ENCODE data around the gene AKR1C2. TPM values are rescaled to one million over a fixed set of nuclear protein-coding genes. Genes with fewer than 3 reads are reported as not detected.
"Not testable (repeated sequence)": the region's sequence is repeated elsewhere in the genome, so short reads cannot be mapped to it uniquely, and the experiment has no call there.

AKR1C2 gene
- total RNA-seq, 2 experiments from 2014 or later, result not detected

DNA sequence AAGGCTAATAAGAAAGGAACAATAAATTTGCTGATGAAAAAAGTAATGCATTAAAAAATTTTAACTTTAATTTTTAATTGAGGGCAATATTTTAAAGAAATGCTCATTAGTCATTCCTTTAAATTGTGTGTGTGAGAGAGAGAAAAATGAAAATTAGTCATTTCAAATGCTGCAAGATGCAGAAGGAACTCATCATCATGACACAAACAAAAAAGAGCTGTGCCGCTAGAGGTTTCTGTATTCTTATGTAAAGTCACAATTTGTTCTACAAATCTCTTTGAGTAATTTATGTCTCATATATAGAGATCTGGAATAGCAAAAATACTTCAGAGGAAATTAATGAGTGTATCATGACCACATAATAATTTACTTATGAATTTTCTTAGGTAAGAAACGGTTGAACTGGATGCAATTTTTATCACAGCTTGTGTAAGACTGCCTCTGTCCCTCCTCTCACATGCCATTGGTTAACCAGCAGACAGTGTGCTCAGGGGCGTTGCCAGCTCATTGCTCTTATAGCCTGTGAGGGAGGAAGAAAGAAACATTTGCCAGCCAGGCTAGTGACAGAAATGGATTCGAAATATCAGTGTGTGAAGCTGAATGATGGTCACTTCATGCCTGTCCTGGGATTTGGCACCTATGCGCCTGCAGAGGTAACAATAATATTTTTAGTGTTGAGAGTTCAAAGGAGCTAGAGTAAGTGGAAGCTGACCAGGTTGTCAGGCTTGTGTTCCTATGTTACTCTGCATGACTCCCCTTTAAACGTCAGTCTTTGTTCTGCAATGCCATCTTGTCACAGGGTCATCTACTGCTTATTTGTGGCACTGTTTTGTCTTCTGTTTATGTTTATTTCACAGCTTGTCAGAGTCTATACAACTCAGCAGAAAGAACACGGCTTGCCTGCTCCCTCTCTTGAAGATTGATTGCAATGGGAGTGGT, 40.5 kb downstream of the AKR1C2 start, which contains the start of gene AKR1C1:
AKR1C1 (plus strand) TSS at position 540 of the 939 bp plus-strand sequence; CDS start at position 570, 30 bp downstream.
- H3K36me3 Mint-ChIP-seq (ENCODE audit: low read depth); H3K4me1 Mint-ChIP-seq (ENCODE audit: low read depth); H3K4me3 Mint-ChIP-seq; H3K27ac Mint-ChIP-seq; CTCF ChIA-PET; H3K27me3 Mint-ChIP-seq (ENCODE audit: low read depth); H3K9me3 Mint-ChIP-seq (ENCODE audit: insufficient read depth); ATAC-seq; DNase-seq; POLR2A ChIA-PET: not testable (repeated sequence)

DNA sequence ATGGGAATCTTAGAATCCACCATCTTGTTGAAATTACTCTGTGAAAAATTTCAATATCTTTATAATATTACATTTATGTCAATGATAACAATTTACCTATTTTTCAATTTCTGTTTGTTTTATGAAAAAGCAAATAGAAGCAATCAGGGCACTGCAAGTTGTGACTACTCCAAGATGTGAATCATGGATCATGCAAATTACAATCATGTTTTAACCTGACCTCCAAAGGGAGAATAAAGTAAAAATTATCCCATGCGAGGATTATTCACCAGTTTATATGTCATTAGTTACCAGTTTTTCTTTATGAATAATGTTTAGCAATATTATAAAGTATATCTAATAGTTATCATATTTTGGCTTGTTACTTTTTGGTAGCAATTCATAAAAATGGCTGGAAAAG, 41.3 kb downstream of the AKR1C2 start:
- H3K36me3 Mint-ChIP-seq (ENCODE audit: low read depth); CTCF ChIA-PET; H3K4me1 Mint-ChIP-seq (ENCODE audit: low read depth); H3K9me3 Mint-ChIP-seq (ENCODE audit: insufficient read depth); H3K27ac Mint-ChIP-seq; ATAC-seq; H3K27me3 Mint-ChIP-seq (ENCODE audit: low read depth); H3K4me3 Mint-ChIP-seq; POLR2A ChIA-PET; DNase-seq: not testable (repeated sequence)

DNA sequence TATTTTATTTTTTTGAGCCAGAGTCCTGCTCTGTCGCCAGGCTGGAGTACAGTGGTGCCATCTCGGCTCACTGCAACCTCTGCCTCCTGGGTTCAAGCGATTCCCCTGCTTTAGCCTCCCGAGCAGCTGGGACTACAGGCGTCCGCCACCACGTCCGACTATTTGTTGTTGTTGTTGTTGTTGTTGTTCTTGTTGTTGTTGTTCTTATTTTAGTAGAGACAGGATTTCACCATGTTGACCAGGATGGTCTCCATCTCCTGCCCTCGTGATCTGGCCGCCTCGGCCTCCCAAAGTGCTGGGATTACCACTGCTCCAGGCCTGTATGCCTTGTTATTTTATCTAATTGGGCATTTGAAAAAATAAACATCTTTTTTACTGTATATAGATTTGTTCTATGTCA, 42.1 kb downstream of the AKR1C2 start:
- POLR2A ChIA-PET, result not testable (repeated sequence)

GRCh38 chr10:4956955-4957645, 46.6 kb downstream of the AKR1C2 start:
- POLR2A ChIA-PET; DNase-seq; CTCF ChIA-PET; H3K27me3 Mint-ChIP-seq (ENCODE audit: low read depth); H3K27ac Mint-ChIP-seq; H3K9me3 Mint-ChIP-seq (ENCODE audit: insufficient read depth); H3K4me1 Mint-ChIP-seq (ENCODE audit: low read depth); H3K36me3 Mint-ChIP-seq (ENCODE audit: low read depth); ATAC-seq; H3K4me3 Mint-ChIP-seq: not testable (repeated sequence)

More for the DNA sequence above, 42.1 kb downstream of the AKR1C2 start:
- H3K27ac Mint-ChIP-seq; ATAC-seq; H3K27me3 Mint-ChIP-seq (ENCODE audit: low read depth); DNase-seq; CTCF ChIA-PET; H3K9me3 Mint-ChIP-seq (ENCODE audit: insufficient read depth); H3K4me3 Mint-ChIP-seq; H3K36me3 Mint-ChIP-seq (ENCODE audit: low read depth); H3K4me1 Mint-ChIP-seq (ENCODE audit: low read depth): not testable (repeated sequence)

DNA sequence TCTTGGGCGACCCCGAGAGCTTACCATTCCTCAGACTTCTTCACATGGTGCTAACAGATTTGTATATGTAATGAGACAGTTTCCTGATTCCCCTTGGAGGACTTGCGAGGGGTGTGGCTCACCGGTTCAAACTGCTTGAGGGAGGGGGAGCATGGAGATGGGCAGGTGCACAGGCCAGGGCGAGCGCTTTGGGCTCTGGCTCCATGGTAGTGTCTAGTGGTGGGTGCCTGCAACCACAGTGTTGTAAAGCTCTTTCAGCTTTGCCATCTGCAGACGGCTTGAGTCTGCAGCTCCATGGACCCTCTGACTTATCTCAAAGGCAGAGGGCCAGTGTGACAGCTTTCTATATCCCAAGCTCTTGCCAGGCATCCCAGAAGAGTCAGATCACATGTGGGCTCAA, 47.6 kb downstream of the AKR1C2 start:
- H3K4me3 Mint-ChIP-seq; POLR2A ChIA-PET; H3K4me1 Mint-ChIP-seq (ENCODE audit: low read depth); H3K9me3 Mint-ChIP-seq (ENCODE audit: insufficient read depth); DNase-seq; H3K36me3 Mint-ChIP-seq (ENCODE audit: low read depth); H3K27me3 Mint-ChIP-seq (ENCODE audit: low read depth); CTCF ChIA-PET; ATAC-seq; H3K27ac Mint-ChIP-seq: not testable (repeated sequence)

DNA sequence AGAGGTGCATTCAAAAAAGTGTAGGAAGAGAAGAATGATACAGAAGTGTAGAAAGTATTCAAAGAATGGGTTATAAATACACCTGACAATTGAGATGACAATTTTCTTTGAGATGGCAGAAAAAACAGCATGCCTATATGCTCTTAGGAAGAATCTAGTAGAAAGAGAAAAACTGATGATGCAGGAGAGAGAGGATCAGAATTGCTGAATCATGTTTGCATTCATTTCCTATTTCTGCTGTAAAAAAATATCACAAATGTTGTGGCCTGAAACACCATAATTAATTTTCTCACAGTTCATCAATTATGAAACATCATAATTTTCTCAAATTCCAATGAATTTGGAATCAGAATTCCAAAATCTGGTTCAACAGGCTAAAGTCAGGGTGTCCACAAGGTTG, 50.3 kb downstream of the AKR1C2 start:
- Mint-ChIP-seq H3K36me3 (ENCODE audit: low read depth) (no peaks in the 10 kb centered on the region), H3K9me3 (ENCODE audit: insufficient read depth) (no peaks in the 10 kb centered on the region), H3K27me3 (ENCODE audit: low read depth) (no peaks in the 10 kb centered on the region), H3K4me3 (no peak overlapping the region), H3K27ac (no peak overlapping the region), H3K4me1 (ENCODE audit: low read depth) (no peaks in the 10 kb centered on the region)
- ChIA-PET CTCF (no interaction called here), POLR2A (no interaction called here)
- DNase-seq (no peak), ATAC-seq (no peak)

DNA sequence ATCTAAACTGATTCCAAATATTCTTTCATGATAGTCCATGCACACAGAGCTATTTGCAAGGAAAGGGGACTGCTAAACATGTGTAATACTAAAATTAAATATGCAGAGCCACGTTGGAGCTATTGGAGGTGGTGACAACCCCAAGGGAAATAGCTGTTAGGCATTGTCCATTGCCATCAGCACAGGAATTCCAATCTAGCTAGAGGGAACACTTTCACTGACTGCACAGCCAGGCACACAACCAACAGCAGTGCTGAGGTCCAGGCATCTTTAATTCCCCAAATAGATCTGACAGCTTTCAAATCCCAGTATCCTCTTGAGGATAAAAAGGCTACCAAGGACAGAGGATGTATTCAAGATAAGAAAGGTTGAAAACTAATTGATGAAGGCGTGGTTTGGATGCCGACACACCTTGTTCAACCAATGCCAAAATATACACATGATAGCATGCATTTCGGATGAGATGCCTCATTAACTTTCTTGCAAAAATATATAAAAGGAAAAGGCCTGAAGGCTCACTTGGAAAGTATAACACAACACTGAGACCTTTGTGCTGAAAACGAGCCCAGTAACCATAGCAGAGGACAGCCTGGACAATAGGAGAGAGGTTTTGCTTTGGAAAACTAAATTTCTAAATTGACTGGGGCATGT, 52.0 kb downstream of the AKR1C2 start:
- H3K4me1 Mint-ChIP-seq (ENCODE audit: low read depth); ATAC-seq; H3K27ac Mint-ChIP-seq; DNase-seq; POLR2A ChIA-PET; H3K4me3 Mint-ChIP-seq; H3K36me3 Mint-ChIP-seq (ENCODE audit: low read depth); CTCF ChIA-PET; H3K9me3 Mint-ChIP-seq (ENCODE audit: insufficient read depth); H3K27me3 Mint-ChIP-seq (ENCODE audit: low read depth): not testable (repeated sequence)

GRCh38 chr10:4947635-4948596, 55.7 kb downstream of the AKR1C2 start:
- CTCF ChIA-PET, result no interaction called here
- Mint-ChIP-seq H3K36me3 (ENCODE audit: low read depth) (no peaks in the 10 kb centered on the region), H3K27me3 (ENCODE audit: low read depth) (no peaks in the 10 kb centered on the region), H3K4me3 (no peak overlapping the region), H3K27ac (no peak overlapping the region), H3K4me1 (ENCODE audit: low read depth) (no peaks in the 10 kb centered on the region), H3K9me3 (ENCODE audit: insufficient read depth) (no peaks in the 10 kb centered on the region)
- ATAC-seq (no peak), DNase-seq (no peak)
- POLR2A ChIA-PET, result no interaction called here

- Mint-ChIP-seq H3K9me3 (ENCODE audit: insufficient read depth) (no peaks in the 10 kb centered on the region), H3K27ac (no peak overlapping the region), H3K36me3 (ENCODE audit: low read depth) (no peaks in the 10 kb centered on the region), H3K27me3 (ENCODE audit: low read depth) (no peaks in the 10 kb centered on the region), H3K4me1 (ENCODE audit: low read depth) (no peaks in the 10 kb centered on the region), H3K4me3 (no peak overlapping the region)
- POLR2A ChIA-PET, result no interaction called here
- CTCF ChIA-PET, result no interaction called here
- no peak for ATAC-seq
- no peak for DNase-seq
These were observed 56.5 kb downstream of the AKR1C2 start for GRCh38 chr10:4947039-4947634.

- H3K36me3 Mint-ChIP-seq (ENCODE audit: low read depth), result no peaks in the 10 kb centered on the region
- no peaks in the 10 kb centered on the region for H3K27me3 Mint-ChIP-seq (ENCODE audit: low read depth)
- H3K9me3 Mint-ChIP-seq (ENCODE audit: insufficient read depth), result no peaks in the 10 kb centered on the region
- ATAC-seq (no peak), DNase-seq (no peak)
- ChIA-PET CTCF (no interaction called here), POLR2A (no interaction called here)
- no peak overlapping the region for H3K27ac Mint-ChIP-seq
- no peak overlapping the region for H3K4me3 Mint-ChIP-seq
- no peaks in the 10 kb centered on the region for H3K4me1 Mint-ChIP-seq (ENCODE audit: low read depth)
These were observed 57.6 kb downstream of the AKR1C2 start for GRCh38 chr10:4945766-4946717.

All from activated CD8-positive, alpha-beta T cell treated with anti-CD3 and anti-CD28 coated beads, Interleukin-2, amount 10 ng/mL, durations not matched to agents 7 days and 5 days (primary cell).